NCI-H1694 treated with DMSO at 0.1 percent for 48 hours (cell line): ENCODE data around the gene CTSD.

Source experiments
- DNase-seq: peaks from one replicate; lab custom pipeline; 2025; lab: John Stamatoyannopoulos, UW

CTSD gene

DNA sequence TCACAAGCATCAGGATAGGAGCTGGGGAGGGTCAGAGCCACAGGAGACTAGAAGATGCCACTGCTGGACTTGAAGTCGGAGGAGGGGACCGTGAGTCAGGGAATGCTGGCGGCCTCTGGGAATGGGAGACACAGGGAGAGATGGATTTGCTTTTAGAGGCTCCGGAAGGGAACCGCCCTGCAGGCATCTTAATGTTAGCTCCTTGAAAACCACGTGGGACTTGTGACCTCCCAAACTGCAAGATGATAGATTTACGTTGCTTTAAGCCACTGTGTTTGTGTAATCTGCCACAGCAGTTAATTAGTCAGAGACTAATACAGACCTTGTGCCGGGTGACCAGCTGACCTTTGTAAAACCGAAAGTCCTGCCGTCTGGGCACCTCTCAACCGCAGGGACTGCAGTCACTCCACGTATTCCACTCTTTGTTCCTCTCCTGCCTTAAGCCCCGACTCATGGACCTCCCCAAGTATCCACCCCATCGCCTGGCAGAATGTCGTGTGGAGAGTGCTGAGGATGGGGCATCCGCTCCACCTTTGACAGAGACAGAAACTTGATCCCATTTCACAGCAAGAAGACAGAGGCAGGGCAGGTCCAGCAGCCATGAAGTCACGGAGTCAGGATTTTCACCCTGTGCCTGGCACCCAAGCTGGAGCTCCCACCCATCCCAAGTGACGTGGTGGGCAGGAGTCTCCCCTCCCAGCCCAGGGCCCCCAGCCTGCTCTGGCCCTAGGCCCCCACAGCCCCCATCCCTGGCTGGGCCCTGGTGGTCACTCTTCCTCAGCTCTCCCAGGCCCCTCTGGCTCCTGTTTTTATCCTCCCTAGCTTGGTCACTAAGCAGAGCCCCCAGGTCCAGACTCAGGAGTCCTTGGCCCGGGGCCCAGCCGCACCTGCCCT lies 19.4 kb upstream of the CTSD start:
- no peak for DNase-seq

DNA sequence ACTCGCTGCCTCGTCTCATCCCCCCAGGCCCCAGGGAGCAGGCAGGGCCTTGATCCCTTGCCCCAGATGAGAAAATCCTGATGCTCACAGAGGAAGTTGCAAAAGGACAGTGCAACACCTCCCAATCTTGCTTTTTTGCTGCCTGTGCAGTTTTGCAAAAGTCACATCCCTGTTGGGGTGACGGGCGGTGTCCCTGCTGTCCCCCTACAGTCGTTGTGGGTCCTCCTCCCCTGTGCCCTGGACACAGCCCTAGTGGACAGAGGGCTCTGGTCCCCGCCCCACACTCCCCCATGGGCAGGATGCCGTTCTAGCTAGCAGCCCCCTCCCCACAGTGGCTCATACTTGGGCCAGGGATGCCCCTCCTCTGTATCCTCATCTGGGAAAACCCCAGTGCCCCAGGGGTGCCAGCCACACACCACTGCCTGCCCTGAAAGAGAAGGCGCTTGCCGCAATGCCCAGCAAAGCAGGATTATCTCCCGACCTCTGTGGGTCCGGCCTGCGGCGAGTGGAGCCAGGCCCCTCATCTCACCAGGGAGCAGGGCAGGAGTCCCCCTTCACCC lies 18.4 kb upstream of the CTSD start:
- no peak for DNase-seq

DNA sequence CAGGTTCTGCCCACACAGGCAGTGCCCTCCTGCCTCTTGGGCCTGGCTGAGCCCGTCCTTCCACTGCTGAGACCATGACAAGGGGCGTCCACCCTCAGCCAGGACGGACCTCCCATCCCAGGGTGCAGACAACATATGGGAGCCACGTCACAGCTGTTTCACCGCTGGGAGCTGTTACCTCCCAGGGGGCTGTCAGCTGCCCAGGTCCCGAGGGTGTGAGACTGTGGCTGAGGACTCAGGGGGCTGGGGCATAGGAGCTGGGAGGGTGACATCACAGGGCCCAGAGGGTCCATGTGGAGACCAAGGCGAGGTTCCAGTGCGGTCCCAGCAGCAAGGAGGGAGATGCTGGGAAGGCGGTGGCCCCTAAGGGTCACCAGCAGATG lies 17.9 kb upstream of the CTSD start:
- DNase-seq, result no peak

DNA sequence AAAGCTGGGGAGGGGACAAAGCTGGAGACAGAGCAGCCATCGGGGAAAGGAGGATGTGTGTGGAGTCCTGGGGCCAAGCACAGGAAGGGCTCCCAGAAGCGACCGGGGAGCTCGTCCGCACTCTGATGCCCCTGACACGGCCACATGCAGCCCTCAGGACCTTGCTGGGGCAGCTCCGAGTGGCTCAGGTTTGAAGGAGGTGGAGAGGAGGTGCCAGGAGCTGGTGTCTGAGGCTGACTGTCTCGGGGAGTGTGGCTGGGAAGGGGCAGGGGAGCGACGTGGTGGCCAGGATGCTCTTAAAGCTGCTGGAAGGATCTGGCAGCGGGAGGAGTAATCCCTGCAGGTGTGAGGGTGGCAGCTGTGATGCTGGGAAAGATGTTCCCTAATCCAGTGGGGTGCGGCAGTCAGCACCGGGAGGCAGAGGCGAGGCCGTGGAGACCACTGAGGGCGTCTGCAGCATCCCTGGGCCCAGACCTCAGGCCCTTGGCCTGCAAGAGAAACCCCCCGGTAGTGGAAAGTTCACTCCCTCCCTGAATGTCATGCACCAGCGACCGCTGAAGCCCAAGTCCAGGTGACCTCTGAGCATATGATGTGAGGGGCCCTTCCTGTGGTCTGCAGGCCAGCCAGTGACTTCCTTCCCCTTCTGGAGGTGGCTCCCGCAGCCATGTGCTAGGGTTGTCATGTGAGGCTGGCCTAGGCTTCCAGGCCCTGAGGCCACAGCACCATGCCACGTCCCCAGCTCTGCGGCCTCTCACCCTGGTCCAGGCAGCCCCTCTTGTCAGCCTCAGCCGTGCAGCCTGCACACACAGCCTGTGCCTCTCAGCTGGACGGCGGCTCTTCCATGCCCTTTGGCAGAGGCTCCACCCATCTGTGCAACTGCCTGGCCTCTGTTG lies 17.2 kb upstream of the CTSD start:
- no peak for DNase-seq

DNA sequence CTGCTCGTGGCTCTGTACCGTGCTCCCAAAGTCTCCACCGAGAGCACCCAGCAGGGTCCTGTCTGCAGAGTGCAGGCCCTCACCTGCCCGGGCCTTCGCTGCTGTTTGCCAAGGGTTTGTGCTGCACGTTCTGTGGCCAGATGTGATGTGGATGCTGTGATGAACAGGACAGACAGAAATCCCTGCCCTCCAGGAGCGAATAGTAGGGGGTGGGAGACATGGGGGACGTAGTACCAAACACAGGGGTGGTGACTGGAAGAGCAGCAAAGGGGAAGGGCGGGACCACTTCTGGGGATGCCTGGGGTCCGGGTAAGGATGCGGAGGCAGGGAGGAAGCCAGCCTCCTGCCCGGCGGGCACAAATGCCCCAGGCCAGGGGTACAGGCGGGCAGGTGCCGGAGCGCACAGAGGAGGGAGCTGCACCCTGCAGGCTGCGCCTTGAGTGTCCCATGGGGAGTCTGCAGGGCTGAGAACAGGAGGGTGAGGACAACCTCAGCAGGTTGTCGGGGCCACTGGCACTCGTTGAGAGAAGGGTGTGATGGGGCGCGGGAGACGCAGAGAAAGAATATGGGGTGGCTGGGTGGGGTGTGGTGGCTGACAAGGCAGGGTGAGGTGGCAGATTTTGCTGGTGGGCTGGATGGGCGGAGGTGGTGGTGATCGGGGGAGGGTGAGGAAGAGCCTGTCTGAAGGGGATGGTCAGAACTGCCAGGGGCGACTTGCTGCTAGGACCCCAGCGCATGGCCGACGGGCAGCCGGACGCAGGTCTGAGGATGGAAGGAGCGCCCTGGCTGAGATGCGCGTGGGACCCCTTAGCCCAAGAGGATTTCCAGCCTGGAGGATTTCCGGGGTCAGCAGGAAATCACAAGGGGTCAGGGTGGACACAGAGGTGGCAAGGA lies 16.3 kb upstream of the CTSD start:
- DNase-seq, result no peak

DNA sequence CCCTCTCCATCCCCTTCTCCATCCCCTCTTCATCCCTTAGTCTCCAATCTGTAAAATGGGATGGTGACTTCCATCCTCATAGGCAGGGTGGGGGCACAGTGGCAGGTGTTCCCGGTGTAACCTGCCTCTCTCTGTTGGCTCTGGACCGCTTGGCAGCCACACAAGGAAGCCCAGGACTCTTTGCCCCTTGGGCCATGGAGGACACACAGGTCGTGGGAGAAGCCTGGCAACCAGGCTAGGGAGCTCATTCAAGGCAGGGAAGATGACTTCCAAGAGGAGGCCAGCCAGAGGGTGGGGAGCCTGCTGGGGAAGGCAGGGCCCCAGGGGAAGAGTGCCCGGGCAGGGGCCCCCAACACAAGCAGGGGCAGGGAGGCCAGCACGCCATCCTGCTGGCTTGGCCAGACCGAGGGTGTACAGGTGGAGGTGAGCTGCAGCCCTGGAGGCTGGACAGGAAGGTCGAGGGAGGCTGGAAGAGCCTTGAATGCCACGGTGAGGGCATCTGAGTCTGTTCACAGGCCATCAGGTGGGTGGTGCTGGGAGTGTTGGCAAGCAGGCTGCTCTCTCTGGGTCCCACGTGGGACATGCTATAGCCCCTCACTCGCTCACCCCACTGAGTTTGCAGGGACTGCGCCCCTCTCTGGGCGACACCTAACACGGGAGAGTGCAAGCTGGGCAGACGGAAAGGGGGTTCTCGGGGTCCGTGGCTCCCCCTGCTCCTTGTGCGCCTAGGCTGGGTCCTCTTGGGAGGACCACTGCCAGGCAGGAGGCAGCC lies 15.5 kb upstream of the CTSD start:
- DNase-seq, result no peak

DNA sequence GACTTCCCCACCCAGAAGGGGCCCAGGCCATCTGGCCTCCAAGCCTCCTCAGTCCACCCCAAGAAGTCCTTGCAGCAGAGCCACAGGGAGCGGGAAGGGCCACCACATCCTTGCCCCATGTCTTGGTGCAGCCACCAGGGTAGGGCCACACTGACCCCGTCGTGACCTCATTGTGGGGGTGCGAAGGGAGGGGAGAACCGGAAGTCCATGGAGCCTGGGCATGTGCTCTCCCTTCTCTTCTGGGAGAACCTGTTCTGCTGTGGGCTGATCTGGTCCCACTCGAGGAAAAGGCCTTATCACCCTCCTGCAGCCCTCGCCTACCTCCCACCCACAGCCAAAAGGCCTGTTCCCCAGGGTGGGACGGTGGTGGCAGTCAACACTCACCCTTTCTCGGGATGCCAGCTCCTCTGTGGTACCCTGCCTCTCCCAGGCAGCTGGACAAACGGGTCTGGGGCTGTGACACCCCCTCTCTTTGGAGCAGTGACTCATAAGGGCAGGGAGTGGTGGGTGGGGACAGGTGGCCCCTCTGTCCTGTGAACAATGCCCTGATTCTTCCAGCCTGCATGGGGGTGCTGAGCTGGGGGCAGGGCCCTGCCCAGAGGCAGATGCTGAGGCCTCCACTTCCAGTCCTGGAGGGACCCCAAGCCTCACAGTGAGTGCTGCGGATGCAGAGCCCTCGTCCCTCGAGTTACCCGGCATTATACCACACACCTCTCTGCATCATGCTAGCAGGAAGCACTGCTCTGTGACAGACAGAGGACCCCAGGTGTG lies 14.6 kb upstream of the CTSD start:
- no peak for DNase-seq

DNA sequence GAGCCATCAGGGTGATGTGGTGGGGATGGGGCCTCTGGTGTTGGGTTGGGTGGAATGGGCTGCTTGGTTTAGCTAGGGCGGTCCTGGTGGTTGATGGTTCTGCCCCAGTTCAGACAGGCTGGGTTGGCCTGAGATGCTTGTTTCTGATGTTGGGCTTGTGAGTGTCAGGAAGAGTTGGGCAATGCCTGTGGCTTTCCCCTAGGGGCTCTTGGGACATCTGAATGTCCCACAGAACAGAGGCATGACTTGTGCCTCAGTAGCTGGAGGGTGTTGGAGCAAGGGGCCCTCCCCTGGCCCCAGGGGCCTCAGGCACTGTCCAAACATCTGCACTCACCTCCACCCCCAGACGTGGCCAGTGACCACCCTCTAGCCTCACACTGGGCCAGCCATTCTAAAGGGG lies 14.0 kb upstream of the CTSD start:
- DNase-seq, result no peak

DNA sequence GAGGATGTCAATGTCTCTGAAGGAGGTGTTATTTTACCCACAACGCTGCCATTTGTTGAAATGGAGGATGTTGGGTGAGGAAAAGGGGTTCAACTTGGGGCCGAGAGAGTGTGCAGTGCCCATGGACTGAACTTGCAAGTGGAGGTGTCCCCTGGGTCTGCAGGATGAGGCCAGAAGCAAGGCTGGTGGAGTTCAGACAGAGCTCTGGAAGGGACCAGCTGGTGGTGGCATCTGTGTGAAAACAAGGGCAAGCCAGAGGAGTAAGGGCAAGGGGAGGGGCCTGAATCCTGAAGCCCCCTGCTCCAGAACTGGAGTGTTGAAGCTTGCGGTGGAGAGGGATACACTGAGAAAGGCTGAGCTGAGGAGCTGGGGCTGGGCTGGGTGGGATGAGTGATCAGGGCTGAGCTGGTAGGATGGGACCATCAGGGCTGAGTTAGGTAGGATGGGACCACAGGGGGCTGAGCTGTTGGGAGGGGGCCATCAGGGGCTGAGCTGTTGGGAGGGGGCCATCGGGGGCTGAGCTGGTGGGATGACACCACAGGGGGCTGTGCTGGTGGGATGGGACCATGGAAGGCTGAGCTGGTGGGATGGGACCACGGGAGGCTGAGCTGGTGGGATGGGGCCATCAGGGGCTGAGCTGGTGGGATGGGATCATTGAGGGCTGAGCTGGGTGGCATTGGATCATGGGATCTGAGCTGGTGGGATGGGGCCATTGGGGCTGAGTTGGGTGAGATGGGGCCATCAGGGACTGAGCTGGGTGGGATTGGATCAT lies 13.4 kb upstream of the CTSD start:
- DNase-seq, result no peak

DNA sequence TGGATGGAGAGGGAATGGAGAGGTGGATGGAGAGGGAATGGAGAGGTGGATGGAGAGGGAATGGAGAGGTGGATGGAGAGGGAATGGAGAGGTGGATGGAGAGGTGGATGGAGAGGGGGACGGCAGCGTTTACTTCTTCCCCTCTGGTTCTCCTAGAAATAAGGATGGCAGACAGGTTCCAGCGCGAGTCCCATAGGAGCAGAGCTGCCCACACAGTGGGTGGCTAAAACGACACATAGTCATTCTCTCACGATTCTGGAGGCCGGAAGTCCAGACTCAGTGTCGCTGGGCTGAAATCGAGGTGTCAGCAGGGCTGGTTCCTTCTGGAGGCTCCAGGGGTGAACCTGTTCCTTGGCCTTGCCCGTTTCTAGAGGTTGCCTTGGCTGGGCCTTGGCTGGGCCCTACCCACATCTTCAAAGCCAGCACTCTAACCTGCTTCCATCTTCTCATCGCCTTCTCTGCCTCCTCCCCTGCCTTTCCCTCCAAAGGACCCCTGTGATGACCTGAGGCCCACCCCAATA lies 12.7 kb upstream of the CTSD start:
- DNase-seq, result no peak

DNA sequence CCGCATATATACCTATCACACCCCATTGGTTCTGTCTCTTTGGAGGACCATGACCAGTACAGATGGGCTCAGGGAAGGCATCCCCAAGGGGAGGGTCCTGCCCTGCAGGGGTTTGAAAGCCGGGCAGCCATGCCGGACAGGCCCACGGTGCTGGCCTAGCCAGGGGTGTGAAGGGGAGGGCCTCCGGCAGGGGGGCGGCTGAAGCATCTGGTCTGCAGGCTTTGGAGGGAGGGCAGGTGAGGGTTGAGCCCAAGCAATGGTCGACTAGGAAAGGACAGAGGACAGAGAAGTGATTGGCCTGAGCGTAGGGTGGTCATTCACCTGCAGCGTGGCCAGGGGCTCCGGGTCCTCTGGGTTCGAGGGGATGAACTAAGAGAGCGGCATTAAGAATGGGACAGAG lies 11.2 kb upstream of the CTSD start:
- DNase-seq, result no peak

DNA sequence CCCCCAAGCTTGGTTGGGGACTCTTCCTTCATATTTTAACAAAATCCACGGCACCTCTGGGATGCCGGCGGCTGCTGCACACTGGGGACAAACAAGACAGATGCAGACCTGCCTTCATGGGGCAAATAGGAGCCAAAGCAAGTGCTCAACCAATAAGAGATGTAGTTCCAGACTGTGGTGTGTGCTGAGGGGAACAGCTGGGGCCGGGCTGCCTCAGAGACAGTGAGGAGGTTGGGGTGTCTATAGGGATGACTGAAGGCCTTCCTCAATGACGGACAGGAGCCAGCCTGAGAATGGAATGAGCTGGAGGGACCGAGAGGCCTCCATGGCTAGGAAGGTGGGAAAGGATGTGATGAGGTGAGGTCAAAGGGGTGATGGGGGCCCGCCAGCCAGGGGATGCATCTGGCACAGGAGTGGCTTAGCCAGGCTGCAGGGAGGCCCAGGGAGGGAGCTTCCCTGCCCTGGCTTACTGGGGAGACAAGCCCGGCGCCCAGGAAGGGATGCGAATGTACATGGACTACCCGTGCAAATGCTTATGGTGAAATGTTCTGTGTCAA lies 10.3 kb upstream of the CTSD start:
- DNase-seq, result no peak

DNA sequence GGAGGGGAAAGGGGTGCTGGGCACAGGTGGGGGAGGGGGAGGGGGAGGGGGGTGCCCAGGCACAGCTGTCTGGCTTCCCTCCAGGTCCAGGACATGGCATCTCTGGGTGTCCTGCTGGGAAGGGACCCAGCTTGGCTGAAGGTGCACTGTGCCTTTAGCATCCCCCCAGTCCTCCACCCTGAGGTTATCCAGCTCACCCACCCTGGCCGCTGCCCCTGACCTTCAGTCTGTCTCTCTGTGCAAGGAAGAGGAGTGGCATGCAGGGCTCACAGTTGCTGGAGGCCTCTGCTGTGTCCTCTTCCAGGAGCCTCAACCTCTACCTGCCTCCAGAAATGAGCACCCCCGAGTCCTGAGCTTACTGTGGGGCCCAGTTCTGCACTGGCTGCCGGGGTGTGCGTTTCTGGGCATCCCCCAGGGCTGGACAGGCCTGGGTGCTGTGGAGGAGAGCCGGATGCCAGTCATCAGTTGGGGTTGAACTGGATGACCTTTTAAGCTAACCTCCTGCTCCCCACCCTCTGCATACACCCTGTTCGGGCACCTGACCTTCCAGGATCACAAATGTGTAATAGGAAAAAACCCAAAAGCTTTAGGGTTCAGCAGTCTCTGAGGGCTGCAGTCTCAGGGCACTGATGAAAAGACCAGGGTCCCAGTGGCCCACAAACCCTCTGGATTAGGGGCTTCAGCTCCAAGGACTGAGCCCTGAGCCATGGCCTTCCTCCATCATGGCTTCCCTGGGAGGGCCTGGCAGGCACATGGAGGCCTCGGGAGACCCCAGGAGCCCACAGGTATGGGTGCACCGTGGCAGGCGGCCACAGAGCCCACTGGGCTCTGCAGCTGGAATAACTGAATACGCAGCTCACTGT lies 9.6 kb upstream of the CTSD start:
- no peak for DNase-seq

DNA sequence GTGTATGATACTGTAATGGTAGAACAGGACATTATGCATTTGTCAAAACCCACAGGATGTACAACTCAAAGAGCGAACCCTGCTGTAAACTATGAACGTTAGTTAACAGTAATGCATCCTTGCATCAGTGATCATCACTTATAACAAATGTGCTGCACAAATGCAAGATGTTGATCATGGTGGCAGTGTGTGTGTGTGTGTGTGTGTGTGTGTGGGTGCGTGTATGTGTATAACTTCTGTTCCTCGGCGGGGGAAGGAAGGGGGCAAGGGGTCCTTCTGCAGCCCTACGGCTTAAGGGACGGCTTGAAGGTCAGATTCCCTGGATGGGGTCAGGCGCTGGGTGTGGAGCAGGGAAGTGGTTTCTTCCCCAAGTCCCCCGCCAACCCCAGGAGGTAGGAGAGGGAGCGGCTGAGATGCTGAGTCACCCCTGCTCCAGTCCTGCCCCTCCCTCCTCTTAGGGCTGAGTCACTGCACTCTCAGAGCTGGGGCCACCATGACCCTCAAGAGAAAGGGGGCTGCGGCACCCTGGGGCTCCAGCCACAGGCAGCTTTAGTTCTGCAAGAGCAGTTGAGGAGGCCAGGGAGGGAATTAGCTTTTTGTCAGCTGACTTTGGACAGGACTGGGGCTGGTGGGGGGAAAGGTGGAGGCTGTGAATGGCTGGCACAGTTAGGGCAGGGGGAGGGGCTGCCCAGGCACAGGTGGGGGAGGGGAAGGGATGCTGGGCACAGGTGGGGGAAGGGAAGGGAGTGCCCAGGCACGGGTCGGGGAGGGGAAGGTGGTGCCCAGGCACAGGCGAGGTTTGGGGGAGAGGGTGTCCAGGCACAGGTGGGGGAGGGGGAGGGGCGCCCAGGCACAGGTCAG lies 8.8 kb upstream of the CTSD start:
- DNase-seq, result no peak

DNA sequence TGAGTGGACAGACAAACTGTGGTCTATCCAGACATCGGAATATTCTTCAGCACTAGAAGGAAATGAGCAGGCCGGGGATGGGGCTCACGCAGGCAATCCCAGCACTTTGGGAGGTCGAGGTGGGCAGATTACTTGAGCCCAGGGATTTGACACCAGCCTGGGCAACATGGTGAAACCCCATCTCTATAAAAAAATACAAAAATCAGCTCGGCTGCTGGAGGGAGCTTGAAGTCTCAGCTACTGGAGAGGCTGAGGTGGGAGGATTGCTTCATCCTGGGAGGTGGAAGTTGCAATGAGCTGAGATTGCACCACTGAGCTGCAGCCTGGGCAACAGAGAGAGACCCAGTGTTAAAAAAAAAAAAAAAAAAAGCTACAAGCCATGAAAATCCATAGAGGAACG lies 8.0 kb upstream of the CTSD start:
- no peak for DNase-seq

DNA sequence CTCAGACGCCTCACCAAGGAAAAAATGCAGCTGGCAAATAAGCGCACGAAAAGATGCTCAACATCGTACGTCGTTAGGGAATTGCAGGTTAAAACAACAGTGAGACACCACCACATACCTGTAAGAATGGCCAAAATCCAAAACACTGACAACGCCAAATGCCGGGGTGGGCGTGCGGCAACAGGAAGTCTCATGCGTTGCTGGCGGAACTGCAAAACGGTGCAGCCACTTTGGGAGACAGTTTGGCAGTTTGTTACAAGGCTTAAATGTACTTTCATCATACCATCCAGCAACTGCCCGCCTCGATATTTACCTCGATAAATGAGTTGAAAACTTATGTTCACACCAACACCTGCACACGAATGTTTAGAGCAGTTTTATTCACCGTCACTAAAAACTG lies 7.5 kb upstream of the CTSD start:
- no peak for DNase-seq

DNA sequence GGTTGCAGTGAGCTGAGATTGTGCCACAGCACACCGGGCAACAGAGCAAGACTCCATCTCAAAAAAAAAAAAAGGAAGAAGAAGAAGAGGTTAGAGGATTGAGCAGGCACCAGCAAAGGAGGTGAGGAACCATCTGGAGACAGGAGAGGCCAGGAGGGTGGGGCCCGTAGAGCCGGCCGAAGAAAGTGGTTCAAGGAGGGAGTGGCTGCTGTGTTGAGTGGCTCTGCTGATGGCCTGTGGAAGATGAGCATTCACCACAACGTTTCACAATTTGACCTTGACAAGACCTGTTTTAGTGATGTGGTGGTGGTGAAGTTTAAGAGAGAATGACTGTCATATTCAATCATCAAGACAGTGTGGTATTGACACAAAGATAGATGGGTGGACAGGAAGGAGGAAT lies 6.8 kb upstream of the CTSD start:
- DNase-seq, result no peak
